Measurements from ENCODE around the gene DICER1.

DNA sequence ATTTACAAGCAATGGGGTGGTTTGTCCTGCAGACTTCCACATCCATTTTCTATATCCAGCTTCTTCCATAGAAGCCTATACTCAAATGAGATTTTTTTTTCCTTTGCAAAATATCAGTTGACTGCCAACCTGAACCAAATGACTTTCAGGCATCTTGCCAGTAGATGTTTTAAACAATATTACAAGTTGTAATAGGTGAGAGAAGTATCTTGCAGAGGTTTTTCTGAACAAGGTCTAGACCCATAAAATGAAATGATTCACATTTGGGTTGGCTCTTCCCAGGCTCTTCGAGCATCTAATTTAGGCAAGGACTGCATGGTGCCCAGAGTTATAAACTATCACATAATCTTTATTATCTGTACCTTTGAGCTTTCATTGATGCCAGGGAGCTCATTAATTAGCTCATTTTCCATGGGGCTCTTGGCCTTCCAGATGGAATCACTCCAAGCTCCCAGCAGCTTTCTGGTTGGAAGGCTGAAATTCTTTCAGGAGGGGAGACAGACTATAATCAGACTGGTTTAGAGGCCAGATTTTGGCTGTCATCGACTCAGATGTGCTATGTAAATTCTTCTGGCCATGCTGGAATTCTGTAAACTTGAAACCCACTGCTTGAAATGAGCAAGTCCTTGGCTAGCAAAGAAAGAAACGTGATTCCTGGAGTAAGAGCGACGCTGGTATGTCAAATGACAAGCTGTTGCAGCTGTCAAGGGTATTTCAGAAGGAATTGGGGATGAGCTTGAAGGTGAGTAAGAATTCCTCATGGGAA lies 32.2 kb upstream of the DICER1 start:
- TF ChIP-seq, protein P1, sequence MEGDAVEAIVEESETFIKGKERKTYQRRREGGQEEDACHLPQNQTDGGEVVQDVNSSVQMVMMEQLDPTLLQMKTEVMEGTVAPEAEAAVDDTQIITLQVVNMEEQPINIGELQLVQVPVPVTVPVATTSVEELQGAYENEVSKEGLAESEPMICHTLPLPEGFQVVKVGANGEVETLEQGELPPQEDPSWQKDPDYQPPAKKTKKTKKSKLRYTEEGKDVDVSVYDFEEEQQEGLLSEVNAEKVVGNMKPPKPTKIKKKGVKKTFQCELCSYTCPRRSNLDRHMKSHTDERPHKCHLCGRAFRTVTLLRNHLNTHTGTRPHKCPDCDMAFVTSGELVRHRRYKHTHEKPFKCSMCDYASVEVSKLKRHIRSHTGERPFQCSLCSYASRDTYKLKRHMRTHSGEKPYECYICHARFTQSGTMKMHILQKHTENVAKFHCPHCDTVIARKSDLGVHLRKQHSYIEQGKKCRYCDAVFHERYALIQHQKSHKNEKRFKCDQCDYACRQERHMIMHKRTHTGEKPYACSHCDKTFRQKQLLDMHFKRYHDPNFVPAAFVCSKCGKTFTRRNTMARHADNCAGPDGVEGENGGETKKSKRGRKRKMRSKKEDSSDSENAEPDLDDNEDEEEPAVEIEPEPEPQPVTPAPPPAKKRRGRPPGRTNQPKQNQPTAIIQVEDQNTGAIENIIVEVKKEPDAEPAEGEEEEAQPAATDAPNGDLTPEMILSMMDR (IDR thresholded peaks at IDR 0.05), result no peak
- TF ChIP-seq POLR2A (IDR thresholded peaks at IDR 0.05), result no peak
